SK-N-SH (cell line): Measurements from ENCODE around the gene TAB2. TPM values are rescaled to one million over a fixed set of nuclear protein-coding genes. Genes with fewer than 3 reads are reported as not detected.

Experiments
- CTCF ChIA-PET: fragments of 300-600, 350-600 bp; formaldehyde crosslinking; extraction: SDS; loops from one replicate; lab custom pipeline; 2021; lab: Yijun Ruan, JAX
- POLR2A ChIA-PET: fragments of 350-600 bp; sonication (Branson Sonifier 250); formaldehyde crosslinking; extraction: SDS; loops from one replicate; lab custom pipeline; 2020; ENCODE audit warnings: antibody characterized with exemption, inconsistent platforms; lab: Yijun Ruan, JAX
- DNase-seq: peaks from one replicate; pipeline ENCODE4 v3.0.0; 2012
- H2AFZ ChIP-seq: fragments of 200-600 bp; sonication (generic); 2 replicates; pipeline ENCODE4 v1.8.1; 2016; ENCODE audit warnings: antibody characterized with exemption, mild to moderate bottlenecking, low read depth
- H3F3A ChIP-seq: fragments of 200-600 bp; sonication (generic); replicated peaks from 2 replicates; pipeline ENCODE3; 2016; ENCODE audit warnings: antibody characterized with exemption, mild to moderate bottlenecking; ENCODE audit not compliant: insufficient read depth
- H3K27ac ChIP-seq, 2 experiments: fragments of 200-500 bp in 1 of 2; fragments of 200-600 bp in 1 of 2; sonication (Bioruptor generic) in 1 of 2; sonication (generic), shearing (Covaris generic) in 1 of 2; 2 replicates each; pipeline versions ENCODE4 v1.5.1 to v1.6.1; 2014 to 2016; ENCODE audit warnings: low read depth in 2 of 2, inconsistent platforms in 1 of 2, low read length in 1 of 2, mild to moderate bottlenecking in 1 of 2, mixed read lengths in 1 of 2
- H3K27me3 ChIP-seq: fragments of 200-600 bp; sonication (generic), shearing (Covaris generic); 2 replicates; pipeline ENCODE4 v1.6.1; 2016; ENCODE audit warnings: mixed run types; ENCODE audit not compliant: insufficient read depth
- H3K36me3 ChIP-seq, 2 experiments: fragments of 200-500 bp in 1 of 2; fragments of 200-600 bp in 1 of 2; sonication (Bioruptor generic) in 1 of 2; sonication (generic) in 1 of 2; replicated peaks in 1 of 2; 2 replicates each; pipeline versions ENCODE3 to v1.5.1; 2014 to 2016; ENCODE audit warnings: low read length in 1 of 2, mild to moderate bottlenecking in 1 of 2; ENCODE audit not compliant: insufficient read depth in 2 of 2, control insufficient read depth in 1 of 2
- H3K4me1 ChIP-seq, 2 experiments: fragments of 200-500 bp in 1 of 2; fragments of 200-600 bp in 1 of 2; sonication (Bioruptor generic) in 1 of 2; sonication (generic), shearing (Covaris generic) in 1 of 2; 2 replicates each; pipeline versions ENCODE4 v1.5.1 to v1.6.1; 2014 to 2016; ENCODE audit warnings: low read depth in 1 of 2, low read length in 1 of 2, mixed run types in 1 of 2; ENCODE audit not compliant: insufficient read depth in 2 of 2, control insufficient read depth in 1 of 2
- H3K4me2 ChIP-seq: fragments of 200-600 bp; sonication (generic), shearing (Covaris generic); 2 replicates; pipeline ENCODE4 v1.6.1; 2017; ENCODE audit warnings: mixed run types
- H3K4me3 ChIP-seq, 2 experiments: fragments of 200-500 bp in 1 of 2; fragments of 200-600 bp in 1 of 2; sonication (Bioruptor generic) in 1 of 2; sonication (generic), shearing (Covaris generic) in 1 of 2; 2 replicates each; pipeline versions ENCODE4 v1.5.1 to v1.8.1; 2014 to 2016; ENCODE audit warnings: low read depth in 2 of 2, inconsistent platforms in 1 of 2, low read length in 1 of 2, mild to moderate bottlenecking in 1 of 2, mixed read lengths in 1 of 2, moderate library complexity in 1 of 2
- H3K79me2 ChIP-seq: fragments of 200-600 bp; sonication (generic); 2 replicates; pipeline ENCODE4 v1.8.1; 2017; ENCODE audit warnings: mild to moderate bottlenecking; ENCODE audit not compliant: insufficient read depth
- H3K9ac ChIP-seq: fragments of 200-600 bp; sonication (generic); 2 replicates; pipeline ENCODE4 v1.6.1; 2017; ENCODE audit warnings: mixed run types
- H3K9me2 ChIP-seq: fragments of 200-600 bp; sonication (generic); 2 replicates; pipeline ENCODE4 v1.6.1; 2017; ENCODE audit warnings: mixed run types
- H3K9me3 ChIP-seq: fragments of 200-600 bp; sonication (generic); 2 replicates; pipeline ENCODE4 v1.6.1; 2017; ENCODE audit warnings: mixed run types, mild to moderate bottlenecking, moderate library complexity
- H4K20me1 ChIP-seq: fragments of 200-600 bp; sonication (generic); 2 replicates; pipeline ENCODE4 v1.6.1; 2017; ENCODE audit warnings: mild to moderate bottlenecking, mixed run types; ENCODE audit not compliant: insufficient read depth
- CHD2 ChIP-seq: fragments of 150-350 bp; IDR thresholded peaks from 2 replicates; pipeline ENCODE4 v1.6.1; 2018; ENCODE audit warnings: low read length; ENCODE audit not compliant: partially characterized antibody
- ELF1 ChIP-seq: IDR thresholded peaks from 2 replicates; pipeline ENCODE4 v1.4.0; 2012
- EZH2phosphoT487 ChIP-seq: fragments of 200-600 bp; sonication (generic); IDR thresholded peaks from 2 replicates; pipeline ENCODE4 v1.6.1; 2017; ENCODE audit warnings: low read depth, mixed run types, mild to moderate bottlenecking, antibody characterized with exemption, moderate library complexity, borderline replicate concordance
- FOXM1 ChIP-seq: IDR thresholded peaks from 2 replicates; pipeline ENCODE4 v1.4.0; 2012; ENCODE audit warnings: low read depth, mild to moderate bottlenecking
- GABPA ChIP-seq: IDR thresholded peaks from 2 replicates; pipeline ENCODE4 v1.4.0; 2012; ENCODE audit warnings: low read depth, mild to moderate bottlenecking
- MXI1 ChIP-seq: IDR thresholded peaks from 2 replicates; pipeline ENCODE4 v1.6.1; 2012; ENCODE audit warnings: mild to moderate bottlenecking, low read depth, low read length, improper control_type of control experiment
- NRF1 ChIP-seq: IDR thresholded peaks from 2 replicates; pipeline ENCODE4 v1.6.1; 2012; ENCODE audit warnings: low read depth, mild to moderate bottlenecking, low read length
- RFX5 ChIP-seq: IDR thresholded peaks from 2 replicates; pipeline ENCODE4 v1.6.1; 2012; ENCODE audit warnings: mild to moderate bottlenecking, improper control_type of control experiment, low read length
- SMC3 ChIP-seq: IDR thresholded peaks from 2 replicates; pipeline ENCODE4 v1.6.1; 2012; ENCODE audit warnings: low read depth, low read length, improper control_type of control experiment
- TAF1 ChIP-seq: IDR thresholded peaks from 2 replicates; pipeline ENCODE4 v1.6.1; 2012; ENCODE audit warnings: low read depth, mild to moderate bottlenecking, low read length, moderate library complexity, borderline replicate concordance
- TCF12 ChIP-seq: IDR thresholded peaks from 2 replicates; pipeline ENCODE4 v1.4.0; 2012
- TEAD4 ChIP-seq: IDR thresholded peaks from 2 replicates; pipeline ENCODE4 v1.4.0; 2012; ENCODE audit warnings: mild to moderate bottlenecking, borderline replicate concordance; ENCODE audit not compliant: insufficient read depth
- YY1 ChIP-seq: IDR thresholded peaks from 2 replicates; pipeline ENCODE4 v1.4.0; 2012; ENCODE audit warnings: low read depth, mild to moderate bottlenecking
- WGBS: methylation state at CpG from one replicate; pipeline ENCODE4 v1.1.6; 2017; ENCODE audit warnings: low lambda C conversion rate; 5-methylcytosine and 5-hydroxymethylcytosine counted together
- polyA plus RNA-seq, 3 experiments: library from polyadenylated mRNA; depleted of rRNA; stranded (reverse); fragments of >200 nt; gene quantifications; 2 replicates each; pipeline ENCODE4 v1.2.3, GENCODE V29; 2012
- TF ChIP-seq, protein P1 (sequence below): IDR thresholded peaks from 2 replicates; pipeline ENCODE4 v1.4.0; 2012; ENCODE audit warnings: low read depth, borderline replicate concordance
- TF ChIP-seq, protein P2 (sequence below): IDR thresholded peaks from 2 replicates; pipeline ENCODE4 v1.6.1; 2012; ENCODE audit warnings: mild to moderate bottlenecking, low read depth, low read length, moderate library complexity
- TF ChIP-seq, protein P3 (sequence below): IDR thresholded peaks from 2 replicates; pipeline ENCODE4 v1.4.0; 2012; ENCODE audit warnings: low read depth
- TF ChIP-seq, protein P4 (sequence below): fragments of 200-600 bp; sonication (generic); IDR thresholded peaks from 2 replicates; pipeline ENCODE4 v1.6.1; 2017; ENCODE audit warnings: antibody characterized with exemption, mild to moderate bottlenecking, moderate library complexity

The TAB2 gene
- polyA plus RNA-seq, 1 of the 3 experiments (the other 2 are of a cell fraction), result 24.4 TPM

DNA sequence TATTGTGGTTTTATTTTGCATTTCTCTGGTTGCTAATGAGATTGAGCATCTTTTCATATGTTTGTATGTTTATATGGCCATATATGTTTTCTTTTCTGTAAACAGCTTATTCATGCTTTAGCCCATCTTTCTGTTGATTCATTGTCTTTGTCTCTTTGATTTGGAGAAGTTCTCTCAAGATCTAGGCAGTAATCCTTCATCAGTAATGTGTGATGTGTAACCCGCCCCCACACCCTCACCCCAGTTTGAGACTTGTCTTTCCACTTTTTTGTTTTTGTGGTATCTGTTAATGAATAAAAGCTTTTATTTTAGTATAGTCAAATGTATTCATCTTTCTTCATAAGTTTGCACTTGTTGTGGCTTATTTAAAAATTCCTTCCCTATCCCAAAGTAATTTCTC is 141.3 kb downstream of the TAB2 start:
- ChIA-PET POLR2A (no interaction called here), CTCF (interaction anchor here (1.4 to 2.0 kb wide), 2 partner anchors 26 to 430 kb away, joined by 4 to 6 read pairs; no protein-coding TSS in a partner anchor)
- 65% methylated on average over 1 of the region's 1 CpG for WGBS

More for the DNA sequence above, 141.3 kb downstream of the TAB2 start:
- peaks cover 1 to 13% of the 10 kb centered on the region in 2 experiments; a peak in 2 of 4 replicates for H3K4me1 ChIP-seq
- no peaks in the 10 kb centered on the region for H3K36me3 ChIP-seq
- no peak overlapping the region for H3K4me3 ChIP-seq
- no peak overlapping the region for H3K4me2 ChIP-seq
- H4K20me1 ChIP-seq, result no peaks in the 10 kb centered on the region
- DNase-seq, result no peak
- TF ChIP-seq, protein P1, sequence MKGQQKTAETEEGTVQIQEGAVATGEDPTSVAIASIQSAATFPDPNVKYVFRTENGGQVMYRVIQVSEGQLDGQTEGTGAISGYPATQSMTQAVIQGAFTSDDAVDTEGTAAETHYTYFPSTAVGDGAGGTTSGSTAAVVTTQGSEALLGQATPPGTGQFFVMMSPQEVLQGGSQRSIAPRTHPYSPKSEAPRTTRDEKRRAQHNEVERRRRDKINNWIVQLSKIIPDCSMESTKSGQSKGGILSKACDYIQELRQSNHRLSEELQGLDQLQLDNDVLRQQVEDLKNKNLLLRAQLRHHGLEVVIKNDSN, result no peak
- TF ChIP-seq MXI1 (no peak), SMC3 (no peak), TCF12 (no peak), RFX5 (no peak), CHD2 (no peak), ELF1 (no peak), EZH2phosphoT487 (no peak), GABPA (no peak), FOXM1 (no peak), YY1 (no peak), NRF1 (no peak), TEAD4 (no peak), TAF1 (no peak)
- TF ChIP-seq, protein P2, sequence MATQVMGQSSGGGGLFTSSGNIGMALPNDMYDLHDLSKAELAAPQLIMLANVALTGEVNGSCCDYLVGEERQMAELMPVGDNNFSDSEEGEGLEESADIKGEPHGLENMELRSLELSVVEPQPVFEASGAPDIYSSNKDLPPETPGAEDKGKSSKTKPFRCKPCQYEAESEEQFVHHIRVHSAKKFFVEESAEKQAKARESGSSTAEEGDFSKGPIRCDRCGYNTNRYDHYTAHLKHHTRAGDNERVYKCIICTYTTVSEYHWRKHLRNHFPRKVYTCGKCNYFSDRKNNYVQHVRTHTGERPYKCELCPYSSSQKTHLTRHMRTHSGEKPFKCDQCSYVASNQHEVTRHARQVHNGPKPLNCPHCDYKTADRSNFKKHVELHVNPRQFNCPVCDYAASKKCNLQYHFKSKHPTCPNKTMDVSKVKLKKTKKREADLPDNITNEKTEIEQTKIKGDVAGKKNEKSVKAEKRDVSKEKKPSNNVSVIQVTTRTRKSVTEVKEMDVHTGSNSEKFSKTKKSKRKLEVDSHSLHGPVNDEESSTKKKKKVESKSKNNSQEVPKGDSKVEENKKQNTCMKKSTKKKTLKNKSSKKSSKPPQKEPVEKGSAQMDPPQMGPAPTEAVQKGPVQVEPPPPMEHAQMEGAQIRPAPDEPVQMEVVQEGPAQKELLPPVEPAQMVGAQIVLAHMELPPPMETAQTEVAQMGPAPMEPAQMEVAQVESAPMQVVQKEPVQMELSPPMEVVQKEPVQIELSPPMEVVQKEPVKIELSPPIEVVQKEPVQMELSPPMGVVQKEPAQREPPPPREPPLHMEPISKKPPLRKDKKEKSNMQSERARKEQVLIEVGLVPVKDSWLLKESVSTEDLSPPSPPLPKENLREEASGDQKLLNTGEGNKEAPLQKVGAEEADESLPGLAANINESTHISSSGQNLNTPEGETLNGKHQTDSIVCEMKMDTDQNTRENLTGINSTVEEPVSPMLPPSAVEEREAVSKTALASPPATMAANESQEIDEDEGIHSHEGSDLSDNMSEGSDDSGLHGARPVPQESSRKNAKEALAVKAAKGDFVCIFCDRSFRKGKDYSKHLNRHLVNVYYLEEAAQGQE, result no peak
- TF ChIP-seq, protein P3, sequence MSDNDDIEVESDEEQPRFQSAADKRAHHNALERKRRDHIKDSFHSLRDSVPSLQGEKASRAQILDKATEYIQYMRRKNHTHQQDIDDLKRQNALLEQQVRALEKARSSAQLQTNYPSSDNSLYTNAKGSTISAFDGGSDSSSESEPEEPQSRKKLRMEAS, result no peak
- TF ChIP-seq, protein P4, sequence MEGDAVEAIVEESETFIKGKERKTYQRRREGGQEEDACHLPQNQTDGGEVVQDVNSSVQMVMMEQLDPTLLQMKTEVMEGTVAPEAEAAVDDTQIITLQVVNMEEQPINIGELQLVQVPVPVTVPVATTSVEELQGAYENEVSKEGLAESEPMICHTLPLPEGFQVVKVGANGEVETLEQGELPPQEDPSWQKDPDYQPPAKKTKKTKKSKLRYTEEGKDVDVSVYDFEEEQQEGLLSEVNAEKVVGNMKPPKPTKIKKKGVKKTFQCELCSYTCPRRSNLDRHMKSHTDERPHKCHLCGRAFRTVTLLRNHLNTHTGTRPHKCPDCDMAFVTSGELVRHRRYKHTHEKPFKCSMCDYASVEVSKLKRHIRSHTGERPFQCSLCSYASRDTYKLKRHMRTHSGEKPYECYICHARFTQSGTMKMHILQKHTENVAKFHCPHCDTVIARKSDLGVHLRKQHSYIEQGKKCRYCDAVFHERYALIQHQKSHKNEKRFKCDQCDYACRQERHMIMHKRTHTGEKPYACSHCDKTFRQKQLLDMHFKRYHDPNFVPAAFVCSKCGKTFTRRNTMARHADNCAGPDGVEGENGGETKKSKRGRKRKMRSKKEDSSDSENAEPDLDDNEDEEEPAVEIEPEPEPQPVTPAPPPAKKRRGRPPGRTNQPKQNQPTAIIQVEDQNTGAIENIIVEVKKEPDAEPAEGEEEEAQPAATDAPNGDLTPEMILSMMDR, result no peak
- TF ChIP-seq, all 33 proteins: peak for 0
- Histone ChIP-seq H3K9me2 (no peaks in the 10 kb centered on the region), H3K27ac (no peak overlapping the region), H3K79me2 (no peaks in the 10 kb centered on the region), H3F3A (peaks cover 3% of the 10 kb centered on the region), H3K27me3 (no peaks in the 10 kb centered on the region), H2AFZ (no peak overlapping the region), H3K9me3 (no peaks in the 10 kb centered on the region), H3K9ac (no peak overlapping the region)
